ENCODE measurements around the gene SDK2. TPM values are rescaled to one million over a fixed set of nuclear protein-coding genes. Genes with fewer than 3 reads are reported as not detected.

Gene SDK2
- total and polyA plus RNA-seq, 9 of the 15 experiments (the other 6 are each of a cell fraction or from before 2014, with no cell fraction given) = 0.04 TPM; not detected in 8

DNA sequence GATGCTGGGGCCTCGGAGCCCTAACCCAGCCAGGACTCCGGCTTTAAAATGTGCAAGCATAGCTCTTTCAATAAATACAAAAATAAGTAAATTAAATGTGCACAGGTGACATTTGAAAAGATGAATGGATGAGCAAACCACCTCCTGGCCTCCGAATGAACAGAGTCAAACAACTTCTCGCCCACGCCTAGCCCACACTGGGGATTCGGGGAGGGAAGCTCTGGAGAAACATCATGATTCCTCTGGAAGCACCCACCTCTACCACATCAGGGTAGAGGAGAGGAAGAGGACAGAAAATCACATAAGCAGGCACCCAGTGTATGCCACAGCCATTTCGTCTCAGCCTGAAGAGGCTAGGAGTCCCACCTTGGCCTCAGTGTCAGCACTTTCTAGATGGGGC lies 105.8 kb downstream of the SDK2 start:
- BruUV-seq (replicated peaks) = no TSS peak

More for the DNA sequence above, 105.8 kb downstream of the SDK2 start:
- H3K4me3 ChIP-seq = no peak overlapping the region
- POLR2A ChIA-PET = interaction anchor here (0.9 kb wide), 1 partner anchor 10 kb away, joined by 4 read pairs; no protein-coding TSS in a partner anchor
- H3K9ac ChIP-seq (ENCODE audit: insufficient read depth in 1 of 2, low read depth in 2 of 2, low read length in 2 of 2) = no peak overlapping the region
- H3K27me3 ChIP-seq (ENCODE audit: control insufficient read depth in 2 of 2, insufficient read depth in 2 of 2, low read length in 2 of 2) = peaks cover 2 to 65% of the 10 kb centered on the region in 2 experiments; a peak in 3 of 5 replicates
- no peaks in the 10 kb centered on the region for H3K79me2 ChIP-seq (ENCODE audit: control insufficient read depth, insufficient read depth, low read length)
- no peaks in the 10 kb centered on the region for H3K4me1 ChIP-seq (replicated peaks in 1 of 2; ENCODE audit: control insufficient read depth in 2 of 2, insufficient read depth in 2 of 2, low read length in 2 of 2)
- H3K4me2 ChIP-seq (ENCODE audit: insufficient read depth, low read length) = no peak overlapping the region
- in situ Hi-C loops (cut with MboI) (no loop called here), intact Hi-C loops (cut with micrococcal nuclease) (no loop called here)
- no peaks in the 10 kb centered on the region for H3K9me3 ChIP-seq (replicated peaks; ENCODE audit: control insufficient read depth, insufficient read depth, low read depth, low read length)
- H2AFZ ChIP-seq (ENCODE audit: low read depth, low read length) = no peak overlapping the region
- CTCF ChIA-PET (ENCODE audit: low intra/inter-chr PET ratio) = no interaction called here
- no peaks in the 10 kb centered on the region for H3K36me3 ChIP-seq (ENCODE audit: control insufficient read depth, insufficient read depth, low read length)
- no peak for FAIRE-seq
- H4K20me1 ChIP-seq (replicated peaks; ENCODE audit: control insufficient read depth, insufficient read depth, low read length) = 0 out of 2 replicates have a peak, but pooled peaks cover under 1% of the 10 kb centered on the region
- no peak for DNase-seq (ENCODE audit: extremely low read depth in 1 of 4, low spot score in 3 of 4)
- H3K9me1 ChIP-seq (ENCODE audit: control insufficient read depth, insufficient read depth, low read length) = no peaks in the 10 kb centered on the region
- WGBS (ENCODE audit: insufficient coverage, low coverage, missing lambda C conversion rate) = 0% methylated on average over 7 of the region's 7 CpGs
- no peak for TF ChIP-seq TRIM24 (IDR thresholded peaks at IDR 0.05)
- no peak for TF ChIP-seq TARDBP (IDR thresholded peaks at IDR 0.05)
- TF ChIP-seq THAP7 (CRISPR knock-in tag; IDR thresholded peaks at IDR 0.05) = no peak
- no peak for TF ChIP-seq SPI1 (IDR thresholded peaks at IDR 0.05; ENCODE audit: borderline replicate concordance, low read depth, low read length)
- TF ChIP-seq HNRNPH1 (optimal IDR thresholded peaks at IDR 0.05; ENCODE audit: low read depth, low read length) = no peak
- no peak for TF ChIP-seq JUND (IDR thresholded peaks at IDR 0.05; ENCODE audit: borderline replicate concordance, low read depth, low read length)
- no peak for TF ChIP-seq JUND (tag; IDR thresholded peaks at IDR 0.05; ENCODE audit: borderline replicate concordance, low read depth, low read length)
- no peak for TF ChIP-seq ZNF444 (CRISPR knock-in tag; IDR thresholded peaks at IDR 0.05)
- TF ChIP-seq RBM14 (IDR thresholded peaks at IDR 0.05; ENCODE audit: borderline replicate concordance, insufficient read depth, low read depth, low read length) = no peak
- TF ChIP-seq NR0B1 (IDR thresholded peaks at IDR 0.05; ENCODE audit: partially characterized antibody) = no peak
- TF ChIP-seq RBFOX2 (IDR thresholded peaks at IDR 0.05; ENCODE audit: low read depth, low read length) = no peak
- no peak for ATAC-seq
- no peak overlapping the region for H3K27ac ChIP-seq (ENCODE audit: extremely low read depth, low read depth, low read length)

Measured in K562 (cell line).